ENCODE data around the gene ANKRD36C.
"Not testable (repeated sequence)": the region's sequence is repeated elsewhere in the genome, so short reads cannot be mapped to it uniquely, and the experiment has no call there.

ANKRD36C gene

GRCh38 chr2:95799147-95799889 lies 192.3 kb downstream of the ANKRD36C start:
- not testable (repeated sequence) for ATAC-seq

GRCh38 chr2:95796249-95797099 lies 195.2 kb downstream of the ANKRD36C start:
- ATAC-seq = not testable (repeated sequence)

DNA sequence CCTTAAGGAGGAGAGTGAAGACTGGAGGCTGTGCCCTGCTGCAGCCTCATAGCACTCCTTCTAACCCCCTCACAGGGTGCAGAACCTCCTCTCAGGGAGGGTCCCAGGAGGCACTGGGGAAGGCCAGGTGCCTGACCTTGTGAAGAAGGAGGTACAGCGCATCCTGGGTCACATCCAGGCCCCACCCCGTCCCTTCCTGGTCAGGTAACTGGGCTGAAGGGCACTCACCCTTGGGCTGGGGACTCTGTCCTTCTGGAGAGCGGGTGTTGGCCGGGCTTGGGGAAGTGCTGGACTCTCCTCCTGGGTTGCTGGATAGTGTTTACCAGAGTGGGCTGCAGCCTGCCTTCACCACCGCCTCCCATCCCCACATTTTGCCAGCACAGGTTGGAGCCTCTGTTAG lies 197.7 kb downstream of the ANKRD36C start:
- not testable (repeated sequence) for ATAC-seq

GRCh38 chr2:95790180-95790579 lies 201.4 kb downstream of the ANKRD36C start:
- ATAC-seq = peak; percentile 53

- not testable (repeated sequence) for ATAC-seq
Measured at GRCh38 chr2:95789385-95789784, 202.2 kb downstream of the ANKRD36C start.

DNA sequence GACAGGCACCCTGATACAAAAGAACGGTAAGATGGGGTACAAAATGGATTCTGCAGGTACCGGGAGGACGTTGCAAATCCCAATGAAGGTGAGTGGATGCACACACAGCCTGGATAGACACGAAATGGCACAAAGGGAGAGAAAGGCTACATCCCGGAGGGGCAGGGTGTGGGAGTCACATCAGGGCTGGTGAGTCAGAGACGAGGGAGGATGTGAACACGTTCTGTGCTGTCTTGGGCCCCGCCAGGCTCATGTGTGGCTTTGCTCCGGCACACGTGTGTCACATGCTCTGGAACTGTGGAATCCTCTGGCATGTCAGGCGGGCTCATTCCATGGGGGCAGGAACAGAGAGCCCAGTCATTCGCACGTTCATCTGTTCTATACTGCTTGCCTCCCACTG lies 203.0 kb downstream of the ANKRD36C start:
- ATAC-seq = not testable (repeated sequence)
